Measurements from ENCODE around the gene AAK1. TPM values are rescaled to one million over a fixed set of nuclear protein-coding genes. Genes with fewer than 3 reads are reported as not detected.

AAK1 gene
- total RNA-seq, 1 experiment from 2014 or later: 40.5 TPM

DNA sequence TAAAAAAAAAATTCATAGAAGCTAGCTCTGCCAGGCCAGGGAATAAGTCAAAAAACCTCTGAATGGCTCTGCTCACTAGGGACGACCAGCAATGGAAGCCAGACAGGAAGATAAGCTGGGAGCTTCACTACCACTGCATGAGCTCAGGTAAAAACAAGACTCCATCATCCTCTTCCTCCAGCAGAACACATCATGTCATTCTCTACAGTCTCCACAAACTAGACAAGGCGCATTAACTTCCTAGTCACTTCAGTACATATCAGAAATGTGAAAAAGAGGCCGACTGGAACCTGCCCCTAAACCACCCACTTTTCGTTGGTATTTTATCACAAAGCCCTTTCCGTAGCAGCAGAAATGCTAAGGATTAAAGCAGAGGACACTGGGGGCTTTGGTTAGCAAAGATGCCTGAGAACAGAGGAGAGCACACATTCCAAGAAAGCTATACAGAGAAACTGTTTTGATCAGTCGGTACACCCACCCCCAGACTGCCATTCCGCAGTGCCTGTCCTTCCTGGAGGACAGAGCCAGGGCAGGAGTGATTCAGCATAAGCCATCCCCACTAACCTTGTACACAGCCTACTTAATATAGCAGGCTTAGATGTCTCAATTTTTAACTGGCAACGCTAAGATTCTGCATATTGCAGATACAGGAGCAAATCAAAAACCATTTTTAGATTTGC lies 53.4 kb downstream of the AAK1 start:
- no peak overlapping the region for H3K4me3 ChIP-seq (ENCODE audit: low read depth, low read length, poor library complexity, severe bottlenecking)
- CTCF ChIA-PET: no interaction called here
- H3K27me3 ChIP-seq (replicated peaks; ENCODE audit: insufficient read depth, low read depth, low read length, poor library complexity): no peaks in the 10 kb centered on the region
- TF ChIP-seq, protein P1, sequence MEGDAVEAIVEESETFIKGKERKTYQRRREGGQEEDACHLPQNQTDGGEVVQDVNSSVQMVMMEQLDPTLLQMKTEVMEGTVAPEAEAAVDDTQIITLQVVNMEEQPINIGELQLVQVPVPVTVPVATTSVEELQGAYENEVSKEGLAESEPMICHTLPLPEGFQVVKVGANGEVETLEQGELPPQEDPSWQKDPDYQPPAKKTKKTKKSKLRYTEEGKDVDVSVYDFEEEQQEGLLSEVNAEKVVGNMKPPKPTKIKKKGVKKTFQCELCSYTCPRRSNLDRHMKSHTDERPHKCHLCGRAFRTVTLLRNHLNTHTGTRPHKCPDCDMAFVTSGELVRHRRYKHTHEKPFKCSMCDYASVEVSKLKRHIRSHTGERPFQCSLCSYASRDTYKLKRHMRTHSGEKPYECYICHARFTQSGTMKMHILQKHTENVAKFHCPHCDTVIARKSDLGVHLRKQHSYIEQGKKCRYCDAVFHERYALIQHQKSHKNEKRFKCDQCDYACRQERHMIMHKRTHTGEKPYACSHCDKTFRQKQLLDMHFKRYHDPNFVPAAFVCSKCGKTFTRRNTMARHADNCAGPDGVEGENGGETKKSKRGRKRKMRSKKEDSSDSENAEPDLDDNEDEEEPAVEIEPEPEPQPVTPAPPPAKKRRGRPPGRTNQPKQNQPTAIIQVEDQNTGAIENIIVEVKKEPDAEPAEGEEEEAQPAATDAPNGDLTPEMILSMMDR (conservative IDR thresholded peaks at IDR 0.05; ENCODE audit: low read depth, low read length): no peak
- TF ChIP-seq EZH2 (IDR thresholded peaks at IDR 0.05; ENCODE audit: borderline replicate concordance, low read depth, low read length, poor library complexity, severe bottlenecking): no peak
- no peaks in the 10 kb centered on the region for H3K9me3 ChIP-seq (ENCODE audit: low read depth, low read length, poor library complexity, severe bottlenecking)
- no peak overlapping the region for H3K27ac ChIP-seq (ENCODE audit: low read depth, low read length, poor library complexity, severe bottlenecking)
- no peaks in the 10 kb centered on the region for H3K4me1 ChIP-seq (ENCODE audit: insufficient read depth, low read length, poor library complexity, severe bottlenecking)
- H3K36me3 ChIP-seq (ENCODE audit: insufficient read depth, low read length, poor library complexity, severe bottlenecking): no peaks in the 10 kb centered on the region
- BruUV-seq (replicated peaks): no TSS peak
- POLR2A ChIA-PET (ENCODE audit: low non-redundant PET): no interaction called here
- no peak for DNase-seq (ENCODE audit: low spot score)
- intact Hi-C loops (cut with micrococcal nuclease; ENCODE audit: unreplicated experiment): no loop called here

DNA sequence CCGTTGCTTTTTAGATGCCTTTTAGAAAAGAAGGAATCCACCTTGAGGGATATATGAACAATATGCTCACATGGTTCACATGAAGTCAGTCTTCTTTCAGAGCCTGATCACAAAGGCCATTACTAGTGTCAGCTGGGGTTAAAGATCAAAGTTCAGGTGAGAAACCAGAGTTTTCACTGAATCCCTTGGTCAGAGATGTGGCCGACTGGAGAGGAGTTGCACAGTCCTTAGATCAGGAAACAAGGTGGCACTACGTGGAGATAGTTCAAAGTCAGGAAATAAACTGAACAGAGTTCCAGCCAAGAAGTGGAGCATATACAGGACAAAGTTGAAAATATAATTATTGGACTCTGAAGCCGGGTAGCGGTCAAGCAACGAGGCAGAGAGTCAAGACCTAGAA lies 54.6 kb downstream of the AAK1 start:
- DNase-seq (ENCODE audit: low spot score): no peak
- ChIA-PET CTCF (no interaction called here), POLR2A (ENCODE audit: low non-redundant PET) (no interaction called here)
- no peaks in the 10 kb centered on the region for H3K27me3 ChIP-seq (replicated peaks; ENCODE audit: insufficient read depth, low read depth, low read length, poor library complexity)
- H3K27ac ChIP-seq (ENCODE audit: low read depth, low read length, poor library complexity, severe bottlenecking): no peak overlapping the region
- H3K36me3 ChIP-seq (ENCODE audit: insufficient read depth, low read length, poor library complexity, severe bottlenecking): no peaks in the 10 kb centered on the region
- BruUV-seq (replicated peaks): no TSS peak
- no peak for TF ChIP-seq EZH2 (IDR thresholded peaks at IDR 0.05; ENCODE audit: borderline replicate concordance, low read depth, low read length, poor library complexity, severe bottlenecking)
- TF ChIP-seq, protein P1 (conservative IDR thresholded peaks at IDR 0.05; ENCODE audit: low read depth, low read length): no peak
- no peaks in the 10 kb centered on the region for H3K9me3 ChIP-seq (ENCODE audit: low read depth, low read length, poor library complexity, severe bottlenecking)
- H3K4me1 ChIP-seq (ENCODE audit: insufficient read depth, low read length, poor library complexity, severe bottlenecking): no peaks in the 10 kb centered on the region
- intact Hi-C loops (cut with micrococcal nuclease; ENCODE audit: unreplicated experiment): no loop called here
- H3K4me3 ChIP-seq (ENCODE audit: low read depth, low read length, poor library complexity, severe bottlenecking): no peak overlapping the region

DNA sequence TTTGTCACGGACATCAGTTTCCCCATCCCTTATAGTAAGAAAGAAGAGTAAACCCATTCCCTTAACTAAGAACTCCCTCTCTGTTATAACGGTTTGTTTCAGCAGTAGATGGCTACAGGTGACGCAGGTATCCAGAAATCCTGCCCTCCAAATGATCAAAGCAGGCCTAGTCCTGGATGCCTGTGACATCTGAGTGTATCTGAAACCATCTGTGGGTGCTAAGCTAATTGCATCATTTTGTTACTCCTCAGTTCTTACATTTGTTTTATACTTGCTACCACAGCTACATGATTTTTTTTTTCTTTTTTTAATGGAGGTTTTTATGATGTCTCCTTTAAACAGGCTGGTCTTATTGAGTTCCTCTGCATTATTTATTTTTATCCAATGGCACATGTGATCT lies 55.1 kb downstream of the AAK1 start:
- no peak for DNase-seq (ENCODE audit: low spot score)
- Histone ChIP-seq H3K36me3 (ENCODE audit: insufficient read depth, low read length, poor library complexity, severe bottlenecking) (no peaks in the 10 kb centered on the region), H3K4me3 (ENCODE audit: low read depth, low read length, poor library complexity, severe bottlenecking) (no peak overlapping the region), H3K4me1 (ENCODE audit: insufficient read depth, low read length, poor library complexity, severe bottlenecking) (no peaks in the 10 kb centered on the region), H3K9me3 (ENCODE audit: low read depth, low read length, poor library complexity, severe bottlenecking) (no peaks in the 10 kb centered on the region), H3K27ac (ENCODE audit: low read depth, low read length, poor library complexity, severe bottlenecking) (no peak overlapping the region), H3K27me3 (replicated peaks; ENCODE audit: insufficient read depth, low read depth, low read length, poor library complexity) (no peaks in the 10 kb centered on the region)
- intact Hi-C loops (cut with micrococcal nuclease; ENCODE audit: unreplicated experiment): no loop called here
- BruUV-seq (replicated peaks): no TSS peak
- POLR2A ChIA-PET (ENCODE audit: low non-redundant PET): no interaction called here
- no peak for TF ChIP-seq EZH2 (IDR thresholded peaks at IDR 0.05; ENCODE audit: borderline replicate concordance, low read depth, low read length, poor library complexity, severe bottlenecking)
- TF ChIP-seq, protein P1 (conservative IDR thresholded peaks at IDR 0.05; ENCODE audit: low read depth, low read length): no peak
- CTCF ChIA-PET: no interaction called here

Measured in A673 (cell line).